COR-L47 (cell line): ENCODE data around the gene PIGM.
A peak's percentile ranks its signal among the peaks of the same experiment; 100 is the strongest.

Experiments
- DNase-seq: peaks from one replicate; lab custom pipeline; 2025; lab: John Stamatoyannopoulos, UW

PIGM gene

GRCh38 chr1:160022330-160023310 lies 9.2 kb downstream of the PIGM start:
- peak; percentile 13 for DNase-seq

DNA sequence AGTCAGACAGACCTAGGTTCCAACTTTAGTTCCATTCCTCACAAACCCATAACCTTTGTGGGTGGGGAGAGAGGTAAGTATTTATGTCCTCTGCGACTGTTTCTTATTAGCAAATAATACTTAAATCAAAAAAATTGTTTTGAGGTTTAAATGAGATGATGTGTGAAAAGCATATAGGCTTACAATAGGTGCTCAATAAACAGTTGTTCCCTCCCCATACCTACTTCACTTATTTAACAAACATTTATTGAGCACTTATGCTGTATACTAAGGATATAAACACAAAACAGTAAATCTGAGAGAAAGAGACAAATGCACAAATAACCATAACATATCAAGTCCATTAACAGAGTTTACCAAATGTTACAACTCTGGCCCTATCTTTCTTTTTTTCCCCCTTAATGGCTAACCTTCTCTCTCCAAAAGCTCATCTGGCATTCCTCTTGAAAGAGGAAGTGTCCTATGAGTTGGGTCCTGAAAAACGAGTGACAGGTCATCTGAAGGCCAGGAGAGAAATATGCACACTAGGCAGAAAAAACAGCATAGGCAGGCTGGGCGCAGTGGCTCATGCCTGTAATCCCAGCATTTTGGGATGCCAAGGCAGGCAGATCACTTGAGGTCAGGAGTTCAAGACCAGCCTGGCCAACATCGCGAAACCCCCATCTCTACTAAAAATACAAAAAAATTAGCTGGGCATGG lies 10.3 kb downstream of the PIGM start:
- DNase-seq = no peak

DNA sequence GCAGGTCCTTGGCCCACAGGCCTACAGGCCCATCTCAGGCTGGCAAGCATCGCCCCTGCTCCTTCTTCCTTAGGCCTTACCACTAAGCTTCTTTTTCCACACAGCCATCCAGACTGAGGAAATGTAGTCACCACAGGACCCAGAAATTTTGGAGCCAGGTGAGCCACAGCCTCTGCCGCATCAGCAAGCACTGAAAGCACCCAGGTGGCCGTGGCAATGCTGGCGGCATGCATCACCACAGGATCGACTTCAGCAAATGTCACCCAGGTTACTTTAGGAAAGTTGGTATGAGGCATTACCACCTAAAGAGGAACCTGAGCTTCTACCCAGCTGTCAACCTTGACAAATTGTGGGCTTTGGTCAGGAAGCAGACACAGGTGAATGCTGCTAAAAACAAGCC lies 11.6 kb downstream of the PIGM start:
- no peak for DNase-seq

DNA sequence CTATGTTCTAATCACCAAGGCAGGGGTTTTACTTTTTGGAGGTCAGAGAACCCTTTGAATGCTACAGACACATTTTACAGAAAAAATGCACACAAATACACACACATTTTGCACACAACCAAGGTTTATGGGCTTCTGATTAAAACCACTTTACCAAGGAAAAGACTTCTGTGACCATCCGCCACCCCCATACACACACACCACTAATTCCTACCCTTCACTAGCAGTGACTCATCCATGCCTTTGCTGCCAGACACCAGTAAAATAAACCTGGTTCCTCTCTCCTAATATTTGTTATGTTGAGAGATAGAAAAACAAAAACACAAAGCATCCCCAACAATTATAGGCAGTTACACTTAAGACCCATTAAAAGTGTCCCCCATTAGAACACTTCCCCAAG lies 12.9 kb downstream of the PIGM start:
- no peak for DNase-seq

DNA sequence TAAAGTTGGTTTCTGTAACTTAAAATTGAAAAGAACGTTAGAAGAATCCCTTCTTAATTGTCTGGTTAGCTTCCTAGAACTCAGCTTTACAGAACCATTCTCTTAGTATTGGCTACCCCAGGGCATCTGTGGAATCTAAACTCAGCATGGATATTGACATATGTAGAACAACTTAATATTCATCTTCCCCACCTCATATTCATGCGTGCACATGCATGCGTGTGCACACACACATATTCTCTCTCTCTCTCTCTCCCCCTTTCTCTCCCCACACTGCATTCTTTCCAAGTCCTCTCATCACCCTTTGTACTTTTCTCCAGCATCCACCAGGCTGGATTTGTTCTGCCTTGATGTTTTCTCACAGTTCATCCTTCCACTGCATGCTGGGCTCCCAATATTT lies 13.4 kb downstream of the PIGM start:
- DNase-seq = no peak

DNA sequence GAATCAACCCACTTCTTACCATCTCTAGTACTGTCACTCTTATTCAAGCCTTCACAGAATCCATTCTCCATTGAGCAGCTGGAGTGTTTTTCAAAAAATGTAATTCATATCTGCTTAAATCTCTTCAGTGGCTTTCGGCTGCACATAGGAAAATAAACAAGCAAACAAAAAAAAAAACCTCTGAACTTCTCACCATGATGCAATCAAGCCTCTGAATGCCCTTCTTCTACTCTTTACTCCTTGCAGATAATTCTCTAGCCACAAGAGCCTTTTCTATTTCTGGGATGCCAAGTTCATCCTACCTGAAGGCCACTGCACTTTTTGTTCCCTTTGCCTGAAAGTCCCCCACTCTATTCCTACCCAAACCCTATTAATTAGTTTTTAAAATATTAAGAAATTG lies 14.2 kb downstream of the PIGM start:
- DNase-seq = no peak

GRCh38 chr1:160011781-160012180 lies 20.0 kb downstream of the PIGM start:
- no peak for DNase-seq

GRCh38 chr1:160009801-160010200 lies 22.0 kb downstream of the PIGM start:
- DNase-seq = no peak

GRCh38 chr1:160009081-160009480 lies 22.7 kb downstream of the PIGM start:
- DNase-seq = no peak

DNA sequence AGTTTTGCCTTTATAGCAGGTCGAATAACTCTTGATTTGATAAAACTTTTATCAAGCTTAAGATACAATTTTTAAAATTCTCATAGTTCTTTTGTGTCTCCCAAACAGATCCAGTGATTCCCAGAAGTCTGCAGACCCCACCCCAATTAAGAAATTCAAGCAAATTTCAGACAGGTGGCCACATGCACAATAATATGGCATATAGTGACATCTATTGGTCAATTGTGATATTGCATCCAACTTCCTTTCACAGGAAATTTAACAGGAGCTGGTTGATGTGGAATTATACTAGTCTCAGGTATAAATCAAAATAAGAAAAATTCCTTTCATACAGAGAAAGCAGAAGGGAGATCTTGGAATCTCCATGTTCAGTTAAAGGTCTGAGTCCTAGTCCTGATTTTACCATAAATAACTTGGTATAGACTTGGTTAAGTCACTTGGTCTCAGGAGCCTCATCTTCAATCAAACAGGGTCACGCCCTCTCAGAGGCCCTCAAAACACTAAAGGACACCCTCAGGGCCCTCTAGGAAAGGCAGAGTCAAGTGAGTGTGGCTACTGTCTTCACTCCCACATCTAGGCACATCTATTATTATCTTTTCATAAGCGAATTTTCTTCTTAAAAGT lies 24.1 kb downstream of the PIGM start:
- no peak for DNase-seq

DNA sequence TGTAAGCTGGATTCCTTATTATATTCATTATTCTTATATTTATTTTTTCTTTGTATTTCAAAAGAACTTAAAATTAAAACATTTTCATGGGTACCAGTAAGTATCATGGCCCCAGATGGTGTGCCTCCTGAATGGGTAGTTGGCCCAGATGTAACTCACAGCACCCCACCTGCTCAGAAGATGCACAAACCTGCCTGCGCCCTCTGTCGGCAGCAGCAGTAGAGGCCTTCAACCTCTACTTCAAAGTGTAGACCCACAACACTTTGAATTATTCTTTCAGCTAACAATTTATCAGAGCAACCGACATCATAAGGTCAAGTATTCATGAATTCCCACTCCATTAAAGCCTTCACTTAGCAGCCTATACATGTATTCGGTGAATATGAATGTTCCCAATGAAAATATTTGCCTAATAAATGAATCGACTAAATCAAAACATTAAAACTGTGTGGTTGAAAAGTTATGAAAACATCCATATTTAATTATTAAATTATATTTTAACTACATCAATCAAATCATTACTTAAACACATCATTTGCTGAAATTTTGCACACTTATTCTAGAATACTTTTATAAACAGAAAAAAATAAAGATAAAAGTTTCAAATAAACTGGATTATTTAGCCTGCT lies 25.4 kb downstream of the PIGM start:
- peak; percentile 73 for DNase-seq

GRCh38 chr1:160005070-160005469 lies 26.7 kb downstream of the PIGM start:
- no peak for DNase-seq

GRCh38 chr1:160004425-160004824 lies 27.4 kb downstream of the PIGM start:
- DNase-seq = no peak

DNA sequence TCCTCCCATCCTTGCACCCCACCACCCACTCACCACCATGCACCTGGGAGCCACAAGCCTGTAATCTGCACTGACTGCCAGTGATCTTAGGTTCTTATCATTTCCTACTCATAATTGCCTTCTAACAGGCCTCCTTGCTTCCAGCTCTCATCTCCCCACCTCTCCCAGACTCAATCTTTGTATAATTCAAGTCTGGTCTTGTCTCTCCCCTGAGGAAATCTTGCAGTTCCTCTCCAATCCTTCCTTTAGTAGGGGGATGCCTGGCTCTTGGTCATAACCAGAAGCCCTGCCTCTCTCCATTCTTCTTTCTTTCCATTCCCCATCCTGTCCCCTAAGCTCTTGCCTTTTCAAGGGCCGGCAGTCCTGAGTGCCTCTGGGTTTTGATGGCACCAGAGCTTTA lies 27.8 kb downstream of the PIGM start:
- DNase-seq = no peak

- DNase-seq = no peak
These were observed 30.4 kb downstream of the PIGM start for GRCh38 chr1:160001440-160001839.

DNA sequence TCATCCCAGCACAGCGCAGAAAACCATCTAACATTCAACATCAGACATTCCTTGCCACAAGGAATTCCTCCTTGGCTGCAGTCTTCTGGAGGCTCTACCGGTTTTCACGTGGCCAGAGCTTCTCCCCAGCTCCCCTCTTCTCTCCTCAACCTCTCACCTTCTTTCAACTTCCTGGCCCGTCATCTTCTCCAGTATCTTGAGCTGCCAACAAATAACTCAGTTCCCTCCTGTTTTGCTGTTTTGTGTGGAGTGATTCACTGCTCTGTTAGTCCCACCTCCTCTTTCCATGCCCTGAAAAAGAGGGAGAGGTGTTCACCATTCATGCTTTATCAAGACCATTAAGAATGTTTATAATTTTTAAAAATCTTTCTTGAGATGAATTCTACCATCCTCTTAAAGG lies 32.6 kb downstream of the PIGM start:
- no peak for DNase-seq

GRCh38 chr1:159996653-159997052 lies 35.1 kb downstream of the PIGM start:
- no peak for DNase-seq

DNA sequence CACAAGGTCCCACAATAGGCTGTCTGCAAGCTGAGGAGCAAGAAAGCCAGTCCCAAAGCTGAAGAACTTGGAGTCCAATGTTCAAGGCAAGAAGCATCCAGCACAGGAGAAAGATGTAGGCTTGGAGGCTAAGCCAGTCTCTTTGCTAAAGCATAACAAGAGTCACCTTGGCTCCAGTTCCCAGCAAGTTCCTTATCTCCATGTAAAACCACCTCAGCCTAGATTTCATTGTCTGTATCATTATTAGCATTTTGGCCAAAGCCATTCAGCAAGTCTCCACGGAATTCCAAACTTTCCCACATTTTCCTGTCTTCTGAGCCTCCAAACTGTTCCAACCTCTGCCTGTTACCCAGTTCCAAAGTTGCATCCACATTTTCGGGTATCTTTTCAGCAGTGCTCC lies 36.9 kb downstream of the PIGM start:
- no peak for DNase-seq

DNA sequence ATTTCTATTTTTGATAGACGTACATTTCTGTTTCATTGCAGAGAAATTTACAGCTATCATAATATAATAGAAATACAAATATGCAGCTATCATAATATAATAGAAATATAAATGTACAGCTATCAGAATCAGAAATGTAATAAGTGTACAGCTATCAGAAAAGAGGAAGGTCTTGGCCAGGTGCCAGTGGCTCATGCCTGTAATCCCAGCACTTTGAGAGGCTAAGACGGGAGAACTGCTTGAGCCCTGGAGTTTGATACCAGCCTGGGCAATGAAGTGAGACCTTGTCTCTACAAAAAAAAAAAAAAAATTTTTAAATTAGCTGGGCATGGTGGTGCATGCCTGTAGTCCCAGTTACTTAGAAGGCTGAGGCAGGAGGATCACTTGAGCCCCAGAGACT lies 37.9 kb downstream of the PIGM start:
- no peak for DNase-seq

DNA sequence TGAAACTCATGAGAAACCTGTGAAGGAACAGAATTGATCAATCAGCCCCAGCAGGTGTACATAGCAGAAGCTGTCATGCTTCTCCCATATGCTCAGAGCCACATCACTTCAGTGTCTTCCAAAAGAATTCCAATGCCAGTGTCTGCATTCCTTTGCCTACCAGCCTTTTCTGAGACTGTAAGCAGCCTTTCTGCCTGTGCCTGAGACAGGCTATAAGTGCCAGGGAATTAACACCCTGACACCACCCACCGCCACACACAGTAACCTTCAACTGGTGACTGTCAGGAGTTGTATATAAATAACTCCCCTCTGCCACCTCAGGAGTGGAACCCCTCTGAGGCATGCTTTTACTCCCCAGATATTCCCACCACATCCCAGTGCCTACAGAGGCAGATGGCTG lies 39.6 kb downstream of the PIGM start:
- no peak for DNase-seq

DNA sequence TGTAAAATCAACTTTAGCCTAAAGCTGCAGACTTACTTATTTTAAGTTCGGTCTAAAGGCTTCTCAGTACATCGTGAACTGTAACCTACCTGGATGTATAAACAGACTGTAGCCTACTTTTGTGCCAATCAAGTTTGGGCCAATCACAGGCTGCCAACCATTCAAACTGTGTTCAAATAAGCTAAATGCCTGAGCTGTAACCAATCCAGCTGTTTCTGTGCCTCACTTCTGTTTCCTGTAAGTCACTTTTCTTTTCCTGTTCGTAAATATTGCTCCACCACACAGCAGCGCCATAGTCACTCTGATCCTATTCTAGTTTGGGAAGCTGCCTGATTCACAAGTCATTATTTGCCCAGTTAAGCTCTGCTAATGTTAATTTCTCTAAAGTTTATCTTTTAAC lies 40.3 kb downstream of the PIGM start:
- DNase-seq = no peak

DNA sequence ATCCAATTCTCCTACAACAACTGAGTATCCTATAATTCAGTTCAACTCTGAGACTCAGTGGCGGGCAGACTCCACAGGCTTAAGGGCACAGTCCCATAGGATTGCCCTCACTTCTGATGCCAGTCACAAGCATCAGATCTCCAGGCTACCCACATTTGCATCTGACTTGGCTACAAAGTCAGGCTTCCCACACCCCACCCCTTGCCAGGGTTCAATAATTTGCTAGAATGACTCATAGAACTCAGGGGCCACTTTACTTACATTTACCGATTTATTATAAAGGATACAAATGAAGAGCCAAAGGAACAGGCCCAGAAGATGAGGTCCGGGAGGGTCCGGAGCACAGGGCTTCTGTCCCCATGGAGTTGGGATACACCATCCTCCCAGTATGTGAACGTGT lies 41.8 kb downstream of the PIGM start:
- no peak for DNase-seq
